ENCODE measurements around the gene BCAS3. TPM values are rescaled to one million over a fixed set of nuclear protein-coding genes. Genes with fewer than 3 reads are reported as not detected.

Gene BCAS3
- polyA plus RNA-seq, 4 donors: 26.2 to 27.7 (median 26.8) TPM

DNA sequence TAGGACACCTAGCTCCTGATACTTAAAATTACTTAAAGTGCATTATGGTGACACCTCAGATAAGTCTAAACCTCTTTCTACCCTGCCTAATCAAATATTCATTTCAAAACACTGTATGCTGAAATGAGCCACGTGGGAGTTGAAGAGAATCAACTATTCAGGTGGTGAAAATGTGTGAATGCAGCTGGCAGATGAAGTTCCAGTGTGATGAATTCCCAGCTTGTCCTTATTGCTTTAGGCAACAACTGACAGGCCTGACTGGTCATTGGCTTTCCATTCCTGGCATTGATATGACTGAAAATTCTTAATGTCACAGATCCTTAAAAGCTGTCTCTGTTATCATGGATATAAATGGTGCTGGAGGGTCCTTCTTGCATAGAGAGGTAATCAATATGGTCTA, 420.1 kb downstream of the BCAS3 start:
- DNase-seq (ENCODE audit: low read depth in 4 of 4, low spot score in 3 of 4): no peak

DNA sequence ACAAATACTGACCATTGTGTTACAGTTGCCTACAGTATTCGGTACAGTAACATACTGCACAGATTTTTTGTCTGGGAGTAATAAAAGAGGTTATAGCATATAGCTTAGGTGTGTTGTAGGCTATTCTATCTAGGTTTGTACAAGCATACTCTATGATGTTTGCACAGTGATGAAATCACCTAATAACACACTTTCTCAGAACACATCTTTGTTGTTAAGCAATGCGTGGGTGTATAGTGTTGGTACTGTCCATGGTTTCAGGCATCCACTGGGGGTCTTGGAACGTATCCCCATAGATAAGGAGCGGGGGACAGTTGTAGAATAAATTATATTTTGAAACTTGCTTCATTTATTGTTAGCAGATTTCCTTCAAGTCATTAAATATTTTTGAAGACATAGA, 428.7 kb downstream of the BCAS3 start:
- DNase-seq (ENCODE audit: low read depth in 4 of 4, low spot score in 3 of 4): no peak

DNA sequence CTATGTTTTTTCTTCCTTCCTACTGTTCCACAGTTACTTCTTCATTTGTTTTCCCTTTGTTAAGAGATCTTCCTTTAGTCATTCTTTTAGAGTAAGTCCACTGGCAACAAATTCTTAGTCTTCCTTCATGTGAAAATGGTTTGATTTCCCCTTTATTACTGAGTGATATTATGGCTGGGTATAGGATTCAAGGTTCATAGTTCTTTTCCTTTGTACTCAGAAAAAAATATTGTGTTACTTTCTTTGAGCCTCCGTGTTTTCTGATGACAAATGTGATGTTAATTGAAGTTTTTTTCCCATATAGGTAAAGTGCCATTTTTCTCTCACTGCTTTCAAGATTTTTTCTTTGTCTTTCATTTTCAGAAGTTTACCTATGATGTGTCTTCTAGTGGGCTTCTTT, 438.9 kb downstream of the BCAS3 start:
- no peak for DNase-seq (ENCODE audit: low read depth in 4 of 4, low spot score in 3 of 4)

DNA sequence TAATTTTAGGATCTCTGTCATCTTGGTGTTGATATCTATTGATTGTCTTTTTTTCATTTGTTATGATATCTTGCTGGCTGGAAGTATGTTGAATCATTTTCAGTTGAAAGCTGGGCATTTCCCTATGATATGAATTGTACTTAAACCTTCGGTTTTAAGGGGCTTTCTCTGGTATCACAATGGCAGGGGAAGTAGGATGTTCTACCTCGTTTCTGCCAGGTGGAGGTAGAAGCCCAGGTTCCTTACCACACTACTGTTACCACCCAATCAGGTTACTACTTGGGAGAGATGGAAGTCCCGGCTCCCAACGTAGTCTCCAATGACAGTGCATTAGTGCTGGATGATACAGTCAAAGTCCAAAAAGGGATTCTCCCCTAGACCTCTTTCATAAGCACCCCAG, 440.3 kb downstream of the BCAS3 start:
- no peak for DNase-seq (ENCODE audit: low read depth in 4 of 4, low spot score in 3 of 4)

DNA sequence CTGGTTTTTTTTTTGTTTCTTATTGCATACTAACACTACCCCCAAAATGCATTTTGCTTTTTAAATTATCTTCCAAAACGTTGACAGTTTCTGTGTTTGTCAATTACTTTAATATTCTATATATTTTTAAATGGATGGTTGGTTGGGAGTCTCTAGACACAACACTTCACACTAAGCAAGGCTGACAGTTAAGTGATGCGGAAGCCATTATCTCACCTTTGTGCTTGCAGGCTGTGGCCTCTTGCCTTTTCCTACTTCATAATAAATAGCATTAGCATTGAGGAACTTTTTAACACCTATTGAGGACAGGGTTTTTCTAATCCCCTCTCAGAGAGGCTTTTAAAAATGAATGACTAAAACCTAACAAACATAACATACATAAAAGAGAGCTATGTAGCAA, 441.2 kb downstream of the BCAS3 start:
- no peak for DNase-seq (ENCODE audit: low read depth in 4 of 4, low spot score in 3 of 4)

DNA sequence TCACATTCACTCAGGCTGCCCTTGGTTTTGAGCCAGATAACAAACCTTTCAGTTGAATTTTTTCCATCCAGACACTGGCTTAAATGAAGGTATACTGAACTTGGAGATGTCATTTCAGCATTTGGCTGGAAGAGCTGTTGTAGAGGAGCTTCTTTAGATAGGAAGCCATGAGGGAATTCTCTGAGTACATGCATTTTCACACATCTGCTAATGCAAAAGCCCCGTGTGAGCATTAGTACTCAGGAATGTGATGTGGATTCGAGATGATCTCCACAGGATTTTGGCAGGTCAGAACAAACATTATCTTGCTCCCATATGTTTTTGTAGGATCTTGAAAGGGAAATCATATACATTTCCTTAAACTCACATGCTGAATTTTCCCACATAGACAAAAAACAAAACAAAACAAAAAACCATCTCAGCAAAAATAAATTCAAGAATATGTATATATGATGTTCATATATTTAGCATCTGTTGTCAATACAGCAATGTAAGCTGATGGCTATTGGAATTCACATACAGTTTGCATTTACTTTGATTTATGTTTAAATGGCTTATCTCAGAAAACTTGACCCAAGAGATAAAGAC, 444.8 kb downstream of the BCAS3 start:
- no peak for DNase-seq (ENCODE audit: low read depth in 4 of 4, low spot score in 3 of 4)

DNA sequence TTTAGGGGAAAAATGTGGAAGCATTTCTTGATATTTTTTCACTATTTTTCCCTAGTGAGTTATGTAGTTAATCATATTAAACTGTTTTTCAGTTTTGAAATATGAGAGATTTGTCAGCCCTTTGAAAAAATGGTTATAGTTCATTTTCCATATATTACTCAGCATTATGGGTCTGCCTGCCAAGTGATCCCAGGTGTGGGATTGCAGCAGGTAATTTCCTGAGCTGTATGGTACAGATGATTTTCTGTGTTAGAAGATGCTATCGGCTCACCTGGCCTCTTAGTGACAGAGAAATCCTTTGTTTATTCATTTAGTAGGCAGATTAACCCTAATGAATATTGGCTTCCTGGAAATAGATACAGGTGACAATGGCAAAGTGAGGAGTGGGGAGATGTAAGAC, 446.9 kb downstream of the BCAS3 start:
- DNase-seq (ENCODE audit: low read depth in 4 of 4, low spot score in 3 of 4): no peak

DNA sequence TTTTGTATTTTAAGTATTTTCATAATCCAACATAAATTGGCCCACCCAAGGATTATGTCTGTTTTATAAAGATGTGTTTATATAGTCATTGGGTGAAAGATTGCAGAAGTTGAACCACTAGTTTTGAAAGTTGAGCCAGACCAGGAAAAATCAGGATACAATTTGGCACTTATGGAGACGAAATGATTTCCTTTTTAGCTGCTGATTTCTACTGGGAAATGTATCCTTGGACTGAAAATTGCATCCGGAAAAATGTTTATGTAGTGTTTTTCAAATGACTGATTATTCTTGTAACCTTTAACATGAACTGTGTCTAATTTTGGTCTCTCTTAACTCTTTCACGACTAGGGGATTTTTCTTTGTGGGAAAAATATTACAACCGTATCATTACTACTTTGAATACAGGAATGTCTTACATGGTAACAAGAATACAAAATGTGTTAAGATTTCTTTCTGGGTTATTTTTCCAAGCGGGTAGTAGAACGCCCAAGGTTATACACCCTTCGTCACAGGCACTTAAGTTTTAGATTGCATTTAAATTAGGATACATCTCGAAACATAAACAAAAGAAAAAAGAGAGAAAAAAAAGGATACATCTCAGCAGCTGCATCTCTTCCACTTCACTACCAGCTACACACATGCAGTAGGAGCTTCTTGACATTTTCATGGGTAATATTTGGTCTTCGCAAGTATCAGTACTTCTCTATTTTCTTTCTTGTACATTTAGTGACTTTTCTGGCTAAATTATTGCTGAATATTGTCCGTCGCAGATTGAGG, 449.0 kb downstream of the BCAS3 start:
- no peak for DNase-seq (ENCODE audit: low read depth in 4 of 4, low spot score in 3 of 4)

DNA sequence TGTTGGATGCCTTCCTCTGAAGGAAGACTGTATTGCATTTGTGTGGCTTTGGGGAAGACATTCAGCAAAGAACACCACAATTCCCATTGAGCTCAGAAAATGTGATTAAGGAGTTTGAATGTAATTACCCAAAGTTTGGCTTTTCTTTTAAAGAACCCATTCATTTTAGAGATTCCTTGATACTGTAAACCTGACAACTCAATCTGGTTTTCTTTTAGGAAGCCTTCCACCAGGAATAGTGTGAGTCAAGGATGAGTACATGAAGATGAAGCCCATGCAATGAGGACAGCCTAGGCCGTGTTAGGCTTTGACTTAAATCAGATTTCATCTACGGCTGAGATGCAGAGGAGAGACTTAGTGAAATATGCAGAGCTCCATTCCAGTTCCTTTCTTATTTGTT, 450.3 kb downstream of the BCAS3 start:
- no peak for DNase-seq (ENCODE audit: low read depth in 4 of 4, low spot score in 3 of 4)

DNA sequence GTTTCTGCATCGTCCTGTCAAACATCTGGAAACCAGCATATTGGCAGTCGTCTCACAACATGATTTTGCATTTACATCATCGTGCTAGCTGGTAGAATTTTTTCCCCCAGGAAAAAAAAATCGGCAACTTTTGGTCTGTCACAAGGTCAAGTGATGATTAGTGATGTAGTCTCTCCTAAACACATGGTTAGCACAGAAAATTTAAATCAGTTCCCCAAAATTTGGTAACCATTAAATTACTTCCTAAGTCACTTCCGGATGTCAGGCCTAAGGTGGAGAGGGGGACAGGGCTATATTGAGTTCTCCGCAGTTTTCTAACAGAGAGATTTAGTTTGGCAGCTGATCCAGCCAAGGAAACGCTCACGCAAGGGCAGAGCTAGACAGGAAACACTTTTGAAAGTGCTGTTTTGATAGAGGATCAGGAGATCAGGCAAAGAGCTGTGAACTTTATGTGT, 451.0 kb downstream of the BCAS3 start:
- no peak for DNase-seq (ENCODE audit: low read depth in 4 of 4, low spot score in 3 of 4)

DNA sequence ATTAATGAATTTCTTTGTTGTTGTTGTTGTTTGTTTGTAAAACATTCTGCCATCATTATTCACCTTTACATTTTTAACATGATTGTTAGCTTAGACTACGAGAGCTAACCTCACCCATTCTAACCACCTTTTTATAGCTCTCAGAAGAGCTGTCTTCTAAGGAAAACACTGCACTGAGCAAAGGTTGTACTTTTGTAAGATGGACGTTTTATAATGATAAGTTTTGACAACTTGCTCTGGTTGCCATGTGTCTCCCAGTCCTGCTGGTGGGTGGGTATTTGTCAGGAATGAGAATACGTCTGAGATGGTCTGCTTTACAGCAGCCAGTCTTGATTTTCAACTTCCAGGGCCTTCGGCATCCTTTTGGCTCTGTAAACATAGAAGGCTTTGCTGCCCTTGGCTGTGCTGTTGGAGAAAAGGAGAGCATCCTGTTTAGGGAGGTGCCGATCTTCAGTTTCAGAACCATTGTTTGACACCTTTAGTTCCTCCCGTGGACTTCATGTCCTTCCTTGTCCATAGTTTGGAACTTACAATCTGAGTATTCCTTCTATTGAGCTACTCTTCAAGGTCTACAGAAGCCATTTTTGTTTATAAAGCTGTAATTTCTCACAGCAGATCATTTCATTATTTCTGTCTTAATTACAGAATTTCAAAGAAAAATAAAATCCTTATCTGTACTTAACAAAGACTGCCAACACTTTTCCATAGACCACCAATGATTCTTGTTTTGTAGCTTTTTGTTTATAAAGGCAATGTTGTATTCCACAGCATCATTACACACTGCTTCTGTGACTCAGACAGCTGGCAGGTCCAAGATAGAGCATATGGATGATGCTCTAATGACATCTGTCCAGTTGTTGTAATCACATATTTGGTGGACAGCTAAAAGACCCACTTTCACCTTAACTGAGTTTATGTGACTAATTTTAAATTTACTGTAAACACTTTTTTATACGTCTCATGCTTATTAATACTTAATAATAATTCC, 451.9 kb downstream of the BCAS3 start:
- no peak for DNase-seq (ENCODE audit: low read depth in 4 of 4, low spot score in 3 of 4)

DNA sequence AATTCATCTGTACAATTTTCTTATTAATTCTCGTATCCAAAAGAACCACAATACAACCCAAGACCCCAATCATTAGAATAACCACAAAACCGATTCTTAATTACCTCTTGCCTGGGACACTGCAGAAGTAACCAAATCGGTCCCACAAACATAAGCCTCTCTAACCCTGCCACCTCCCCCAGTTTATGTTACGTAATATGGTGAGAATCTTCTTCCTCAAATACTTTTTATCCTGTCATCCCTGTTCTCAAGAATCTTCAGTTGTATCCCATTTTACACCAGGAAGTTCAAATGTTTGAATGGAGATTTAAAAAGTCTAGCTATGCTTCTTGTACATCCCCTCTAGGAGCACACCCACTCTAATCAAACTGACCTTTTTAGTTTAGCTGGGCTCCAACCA, 452.7 kb downstream of the BCAS3 start:
- DNase-seq (ENCODE audit: low read depth in 4 of 4, low spot score in 3 of 4): no peak

DNA sequence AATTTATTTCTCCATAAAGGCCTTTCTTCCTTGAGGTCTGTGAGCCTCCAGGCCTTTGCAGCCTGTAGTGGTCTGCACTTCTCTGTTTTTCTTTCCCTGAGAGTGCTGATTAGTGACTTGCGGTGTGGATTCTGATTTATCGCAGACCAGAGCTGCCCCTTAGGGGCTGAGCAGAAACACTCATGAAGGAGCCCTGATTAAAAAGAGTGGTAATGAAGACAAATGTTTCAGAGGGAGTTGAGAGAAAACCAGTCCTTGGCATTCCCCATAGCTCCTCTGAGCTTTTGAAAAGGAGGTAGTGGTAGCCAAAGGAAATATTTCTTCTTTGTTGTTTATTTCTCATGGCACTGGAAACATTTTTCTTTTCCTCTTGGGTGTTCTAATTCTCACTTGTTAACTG, 453.9 kb downstream of the BCAS3 start:
- no peak for DNase-seq (ENCODE audit: low read depth in 4 of 4, low spot score in 3 of 4)

DNA sequence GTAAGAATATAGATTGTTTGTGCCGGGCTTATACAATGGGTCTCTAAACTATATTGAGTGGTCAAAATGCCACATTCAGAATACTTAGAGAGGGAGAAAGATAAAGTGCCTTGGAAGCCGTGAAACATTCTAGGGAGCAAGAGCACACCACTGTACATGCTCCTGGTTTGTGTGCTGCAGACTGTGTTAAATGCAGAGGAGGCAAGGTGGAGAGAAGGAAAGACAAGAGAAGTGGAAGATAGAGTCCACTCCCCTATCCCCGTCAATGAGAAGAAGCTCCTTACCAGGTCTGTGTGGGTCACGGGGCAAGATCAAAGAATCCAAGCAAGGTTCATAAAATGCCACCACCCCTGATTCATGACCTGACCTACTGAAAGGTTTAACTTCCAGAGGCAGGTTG, 454.9 kb downstream of the BCAS3 start:
- no peak for DNase-seq (ENCODE audit: low read depth in 4 of 4, low spot score in 3 of 4)

DNA sequence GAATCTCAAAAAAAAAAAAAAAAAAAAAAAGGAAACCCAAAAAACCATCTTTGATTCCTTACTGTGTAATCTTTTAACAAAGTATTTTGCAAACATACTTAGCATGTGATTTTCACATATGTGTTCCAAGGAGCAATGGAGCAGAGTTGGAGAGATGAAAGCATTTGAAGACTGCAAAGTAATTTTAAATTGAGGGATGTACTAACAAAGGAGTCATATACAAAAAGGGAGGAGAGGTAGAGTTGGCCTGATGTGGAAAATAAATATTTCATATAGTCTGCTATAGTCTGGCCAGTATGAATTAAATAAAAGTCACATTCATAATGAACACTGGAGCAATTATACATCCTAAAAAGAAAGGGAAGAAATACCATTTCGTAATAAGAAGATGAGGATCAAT, 456.2 kb downstream of the BCAS3 start:
- DNase-seq (ENCODE audit: low read depth in 4 of 4, low spot score in 3 of 4): no peak

DNA sequence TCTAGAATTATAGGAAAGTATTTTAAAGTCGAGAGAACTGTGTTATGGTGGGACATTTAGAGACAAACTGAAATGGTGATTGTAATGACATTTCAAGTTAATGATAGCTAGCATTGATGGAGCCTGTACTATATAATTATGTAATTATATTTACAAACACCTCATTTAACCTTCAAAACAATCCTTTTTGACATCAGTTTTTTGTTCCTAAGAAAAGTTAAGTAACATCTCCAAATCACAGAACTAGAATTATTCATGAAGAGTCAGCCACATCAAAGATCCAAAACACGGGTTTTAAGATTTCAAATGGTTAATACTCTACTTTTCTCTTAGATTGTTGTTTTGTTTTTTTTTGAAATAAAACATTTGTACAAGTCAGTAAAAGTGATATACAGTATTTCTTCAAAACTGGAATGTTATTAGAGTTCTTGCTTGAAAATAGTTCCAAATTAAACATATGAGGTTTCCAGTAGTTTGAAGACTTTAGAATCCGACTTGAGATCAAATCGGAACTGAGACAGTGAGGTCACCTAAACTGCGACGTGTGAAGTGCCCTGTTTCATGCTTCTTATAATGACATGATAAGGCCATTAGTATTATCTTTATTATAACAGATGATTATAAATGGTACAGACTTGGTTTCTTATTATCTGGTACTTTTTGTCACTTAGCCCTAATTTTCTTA, 457.0 kb downstream of the BCAS3 start:
- DNase-seq (ENCODE audit: low read depth in 4 of 4, low spot score in 3 of 4): no peak

DNA sequence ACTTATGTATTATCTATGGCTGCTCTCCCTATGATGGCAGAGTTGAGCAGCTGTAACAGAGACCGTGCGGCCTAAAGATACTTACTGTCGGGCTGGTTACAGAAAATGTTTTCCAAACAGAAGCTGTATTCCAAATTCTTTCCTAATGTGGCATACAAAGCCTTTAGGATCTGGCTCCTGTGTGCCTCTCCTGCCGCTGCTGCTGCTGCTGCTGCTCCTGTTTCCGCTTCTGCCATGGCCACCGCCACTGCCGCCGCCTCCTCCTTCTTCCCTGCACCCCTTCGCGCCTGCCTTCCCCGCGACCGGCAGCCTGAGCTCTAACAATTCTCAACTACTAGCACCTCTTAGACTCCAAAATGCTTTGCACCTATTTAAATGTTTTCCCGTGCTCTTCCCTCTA, 458.1 kb downstream of the BCAS3 start:
- DNase-seq (ENCODE audit: low read depth in 4 of 4, low spot score in 3 of 4): no peak

DNA sequence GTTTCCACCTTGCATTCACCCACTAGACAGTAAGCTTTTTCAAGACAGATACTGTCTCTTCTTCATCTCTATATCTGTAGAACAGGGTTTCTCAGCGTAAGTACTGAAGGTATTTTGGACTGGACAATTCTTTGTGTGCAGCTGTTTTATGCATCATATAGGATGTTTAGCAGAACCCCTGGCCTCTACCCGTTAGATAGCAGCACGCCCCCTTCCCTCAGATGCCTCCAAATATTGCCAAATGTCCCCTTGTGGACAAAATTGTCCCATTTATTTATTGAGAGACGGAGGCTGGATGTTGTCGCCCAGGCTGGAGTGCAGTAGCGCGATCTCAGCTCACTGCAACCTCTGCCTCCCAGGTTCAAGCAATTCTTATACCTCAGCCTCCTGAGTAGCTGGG, 458.6 kb downstream of the BCAS3 start:
- DNase-seq (ENCODE audit: low read depth in 4 of 4, low spot score in 3 of 4): no peak

DNA sequence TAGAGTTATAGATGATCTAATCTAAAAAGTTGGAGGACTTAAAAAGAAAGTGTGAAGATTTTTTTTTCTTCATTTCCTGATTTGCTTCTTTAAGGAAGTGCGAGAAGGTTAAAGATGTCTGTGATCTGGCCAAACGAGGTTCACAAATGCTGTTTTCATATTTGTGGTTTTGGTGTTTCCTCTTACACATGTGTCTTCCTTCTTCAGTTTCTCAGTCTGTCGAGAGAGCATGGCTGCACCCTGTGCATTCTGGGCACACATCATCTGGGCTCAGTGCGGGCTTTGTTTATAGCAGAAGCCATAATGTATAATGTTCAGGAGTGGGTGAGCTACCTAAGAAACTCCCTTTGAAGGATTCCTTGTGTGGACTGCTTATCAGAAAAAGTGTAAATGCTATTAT, 461.6 kb downstream of the BCAS3 start:
- DNase-seq (ENCODE audit: low read depth in 4 of 4, low spot score in 3 of 4): no peak

DNA sequence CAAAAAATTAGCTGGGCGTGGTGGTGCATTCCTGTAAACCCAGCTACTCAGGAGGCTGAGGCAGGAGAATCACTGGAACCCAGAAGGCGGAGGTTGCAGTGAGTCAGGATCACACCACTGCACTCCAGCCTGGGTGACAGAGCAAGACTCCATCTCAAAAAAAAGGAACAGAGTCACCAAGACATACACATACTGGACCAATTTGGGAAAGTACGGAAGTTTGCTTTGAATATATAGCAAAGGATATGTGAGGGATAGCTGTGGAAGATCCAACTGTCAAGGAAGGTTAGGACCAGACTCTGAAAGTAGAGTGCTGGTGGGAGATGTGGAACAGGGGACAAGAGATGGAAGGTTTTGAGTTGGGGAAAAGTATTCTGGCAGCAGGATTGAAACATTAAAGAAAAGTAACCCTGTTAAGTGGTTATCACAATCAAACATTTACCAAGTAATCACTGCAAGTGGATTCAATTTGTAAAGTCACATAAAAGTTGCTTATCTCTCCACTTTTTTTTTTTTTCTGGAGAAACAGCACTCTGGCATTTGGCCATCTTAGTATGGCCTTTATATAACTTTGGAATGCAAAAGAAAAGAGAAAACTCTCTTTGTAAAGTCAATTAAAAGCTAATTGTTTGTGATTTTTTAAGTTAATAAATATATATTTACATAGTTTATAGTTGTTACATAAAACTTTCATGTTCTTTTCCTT, 462.6 kb downstream of the BCAS3 start:
- no peak for DNase-seq (ENCODE audit: low read depth in 4 of 4, low spot score in 3 of 4)

Measured in right renal pelvis (tissue), 4 donors.